Measurements from ENCODE around the gene ENGASE.

ENGASE gene

GRCh38 chr17:79086609-79087427 is 12.2 kb downstream of the ENGASE start:
- DNase-seq (ENCODE audit: low spot score) = no peak
- H3K27ac ChIP-seq = no peak overlapping the region
- ChIA-PET POLR2A (ENCODE audit: low non-redundant PET) (no interaction called here), CTCF (interaction anchor here (0.5 to 4.0 kb wide), 21 partner anchors 8 to 310 kb away, joined by 3 to 70 read pairs (median 4); partner anchors contain the start of gene ENGASE)
- TF ChIP-seq CTCF (conservative IDR thresholded peaks at IDR 0.05; ENCODE audit: low read depth) = no peak

GRCh38 chr17:79087428-79088143 is 13.0 kb downstream of the ENGASE start:
- DNase-seq (ENCODE audit: low spot score) = peak; percentile 74
- POLR2A ChIA-PET (ENCODE audit: low non-redundant PET) = no interaction called here
- H3K27ac ChIP-seq = no peak overlapping the region
- TF ChIP-seq CTCF (conservative IDR thresholded peaks at IDR 0.05; ENCODE audit: low read depth) = peak; percentile 94
- CTCF ChIA-PET = interaction anchor here (0.5 to 4.0 kb wide), 26 partner anchors 8 to 1338 kb away, joined by 3 to 70 read pairs (median 4); partner anchors contain the start of gene ENGASE

- no peak for DNase-seq (ENCODE audit: low spot score)
- ChIA-PET CTCF (interaction anchor here (0.5 to 4.0 kb wide), 19 partner anchors 9 to 1339 kb away, joined by 3 to 70 read pairs (median 4); partner anchors contain the start of gene ENGASE), POLR2A (ENCODE audit: low non-redundant PET) (no interaction called here)
Observed at GRCh38 chr17:79088247-79088996, 13.8 kb downstream of the ENGASE start.

GRCh38 chr17:79088997-79089328 is 14.3 kb downstream of the ENGASE start:
- ChIA-PET POLR2A (ENCODE audit: low non-redundant PET) (no interaction called here), CTCF (interaction anchor here (0.6 to 4.0 kb wide), 4 partner anchors 43 to 322 kb away, joined by 4 to 70 read pairs (median 4); no protein-coding TSS in a partner anchor)
- no peak for TF ChIP-seq CTCF (conservative IDR thresholded peaks at IDR 0.05; ENCODE audit: low read depth)
- H3K27ac ChIP-seq = peak overlapping the region; percentile 61; the same call in 1 of the 2 replicates
- no peak for DNase-seq (ENCODE audit: low spot score)

More at GRCh38 chr17:79088247-79088996, 13.8 kb downstream of the ENGASE start:
- no peak overlapping the region for H3K27ac ChIP-seq
- no peak for TF ChIP-seq CTCF (conservative IDR thresholded peaks at IDR 0.05; ENCODE audit: low read depth)

- peak overlapping the region; percentile 61 for H3K27ac ChIP-seq
- DNase-seq (ENCODE audit: low spot score) = no peak
- ChIA-PET CTCF (interaction anchor here (0.6 to 4.0 kb wide), 5 partner anchors 68 to 311 kb away, joined by 3 to 70 read pairs (median 4); no protein-coding TSS in a partner anchor), POLR2A (ENCODE audit: low non-redundant PET) (no interaction called here)
- TF ChIP-seq CTCF (conservative IDR thresholded peaks at IDR 0.05; ENCODE audit: low read depth) = no peak
Observed at GRCh38 chr17:79089720-79090442, 15.3 kb downstream of the ENGASE start.
